T-cell (primary cell): ENCODE results near the gene VPS13A. TPM values are rescaled to one million over a fixed set of nuclear protein-coding genes. Genes with fewer than 3 reads are reported as not detected.

Source experiments
- ATAC-seq, 4 experiments: fragments of 200-7000 bp in 3 of 4; fragments of 150-1000 bp in 1 of 4; cut with Tn5 transposase; replicated peaks in 1 of 4; 1 replicate in 3 of 4; 2 replicates in 1 of 4; pipeline ENCODE4 v1.10.0; 2021; ENCODE audit warnings: moderate library complexity in 3 of 4, mild to moderate bottlenecking in 2 of 4, moderate number of reproducible peaks in 1 of 4
- CTCF ChIA-PET, 2 donors: fragments of 300-600 bp; sonication (Branson Sonifier 250); formaldehyde crosslinking; loops; one replicate each; lab custom pipeline; 2022; ENCODE audit warnings: antibody characterized with exemption in 2 of 2; lab: Charles Lee
- POLR2A ChIA-PET, 2 donors: fragments of 300-600 bp; sonication (Branson Sonifier 250); formaldehyde crosslinking; loops; one replicate each; lab custom pipeline; 2022; ENCODE audit warnings: antibody characterized with exemption in 2 of 2; lab: Charles Lee
- DNase-seq, 35 experiments: peaks; one replicate each; pipeline versions ENCODE4 v3.0.0 to v3.0.0-alpha.2; 2013 to 2023
- H3K27ac ChIP-seq: one replicate; pipeline ENCODE4 v1.5.1; 2013; ENCODE audit warnings: low read length
- H3K27me3 ChIP-seq, 2 experiments: replicated peaks in 1 of 2; 1 replicate in 1 of 2; 2 replicates in 1 of 2; pipeline versions ENCODE4 v1.6.1 to v1.7.0; 2013; ENCODE audit warnings: low read length in 1 of 2, mixed read lengths in 1 of 2; ENCODE audit not compliant: control insufficient read depth in 2 of 2, insufficient read depth in 2 of 2; ENCODE audit errors: extremely low read depth in 1 of 2
- H3K36me3 ChIP-seq, 2 donors: 1 replicate in 1 of 2; 2 replicates in 1 of 2; pipeline versions ENCODE4 v1.6.1 to v1.7.0; 2013; ENCODE audit warnings: low read length in 1 of 2; ENCODE audit not compliant: control insufficient read depth in 2 of 2, insufficient read depth in 1 of 2; ENCODE audit errors: extremely low read depth in 1 of 2
- H3K4me1 ChIP-seq, 2 experiments: 1 replicate in 1 of 2; 2 replicates in 1 of 2; pipeline versions ENCODE4 v1.6.1 to v1.7.0; 2013; ENCODE audit warnings: low read length in 2 of 2, mixed read lengths in 1 of 2; ENCODE audit not compliant: insufficient read depth in 2 of 2, control insufficient read depth in 1 of 2; ENCODE audit errors: extremely low read depth in 1 of 2
- H3K4me3 ChIP-seq, 2 donors: 1 replicate in 1 of 2; 2 replicates in 1 of 2; pipeline versions ENCODE4 v1.5.1 to v1.7.0; 2013; ENCODE audit warnings: mild to moderate bottlenecking in 2 of 2, low read length in 1 of 2, moderate library complexity in 1 of 2; ENCODE audit not compliant: control insufficient read depth in 1 of 2; ENCODE audit errors: extremely low read depth in 1 of 2
- H3K9me3 ChIP-seq: 2 replicates; pipeline ENCODE4 v1.7.0; 2013
- H3K27ac Mint-ChIP-seq, 2 donors: one replicate each; pipeline ENCODE4 v1.8.0; 2020 to 2021; ENCODE audit warnings: mild to moderate bottlenecking in 2 of 2, mixed read lengths in 2 of 2
- H3K27me3 Mint-ChIP-seq, 2 donors: one replicate each; pipeline ENCODE4 v1.8.0; 2021 to 2022; ENCODE audit warnings: mixed read lengths in 2 of 2
- H3K36me3 Mint-ChIP-seq: one replicate; pipeline ENCODE4 v1.8.0; 2021; ENCODE audit warnings: mixed read lengths
- H3K4me1 Mint-ChIP-seq, 3 donors: one replicate each; pipeline ENCODE4 v1.8.0; 2020 to 2022; ENCODE audit warnings: mixed read lengths in 3 of 3, mild to moderate bottlenecking in 1 of 3
- H3K4me3 Mint-ChIP-seq, 3 donors: one replicate each; pipeline ENCODE4 v1.8.0; 2020 to 2022; ENCODE audit warnings: mild to moderate bottlenecking in 3 of 3, mixed read lengths in 3 of 3, moderate library complexity in 3 of 3
- H3K9me3 Mint-ChIP-seq, 3 donors: one replicate each; pipeline ENCODE4 v1.8.0; 2020 to 2022; ENCODE audit warnings: mixed read lengths in 3 of 3
- WGBS: methylation state at CpG from one replicate; pipeline ENCODE4 v1.1.5; 2013; ENCODE audit warnings: missing lambda C conversion rate; ENCODE audit not compliant: insufficient coverage; 5-methylcytosine and 5-hydroxymethylcytosine counted together
- total RNA-seq, 35 experiments: library from RNA in 6 of 35; stranded (reverse) in 6 of 35; fragments of 120-200 nt in 1 of 35; gene quantifications; one replicate each; pipeline versions ENCODE4 v1.2.1 to v1.2.4 and lab custom pipeline; 2013 to 2026

The VPS13A gene
- total RNA-seq, 5 donors from 2014 or later (not counting 1 experiment from before 2014, with no cell fraction given) = 32.1 to 49.3 (median 36.5) TPM

- DNase-seq = no peak
- no peak overlapping the region for H3K4me3 ChIP-seq
- no peak overlapping the region for H3K27ac Mint-ChIP-seq
- peaks cover 0 to 5% of the 10 kb centered on the region in 2 donors for H3K36me3 ChIP-seq
- ATAC-seq = no peak
- no peaks in the 10 kb centered on the region for H3K27me3 Mint-ChIP-seq
- no peaks in the 10 kb centered on the region for H3K9me3 ChIP-seq
- H3K9me3 Mint-ChIP-seq = no peaks in the 10 kb centered on the region
- H3K27ac ChIP-seq = no peak overlapping the region
- H3K36me3 Mint-ChIP-seq = peaks cover 42% of the 10 kb centered on the region
- H3K4me1 Mint-ChIP-seq = no peaks in the 10 kb centered on the region
- H3K27me3 ChIP-seq = no peaks in the 10 kb centered on the region
- H3K4me3 Mint-ChIP-seq = no peak overlapping the region
- ChIA-PET CTCF (no interaction called here), POLR2A (no interaction called here)
- H3K4me1 ChIP-seq = no peaks in the 10 kb centered on the region
- WGBS = no CpG with 5 or more reads among the region's 1 CpG
Observed at GRCh38 chr9:77271023-77271690, 93.8 kb downstream of the VPS13A start.

DNA sequence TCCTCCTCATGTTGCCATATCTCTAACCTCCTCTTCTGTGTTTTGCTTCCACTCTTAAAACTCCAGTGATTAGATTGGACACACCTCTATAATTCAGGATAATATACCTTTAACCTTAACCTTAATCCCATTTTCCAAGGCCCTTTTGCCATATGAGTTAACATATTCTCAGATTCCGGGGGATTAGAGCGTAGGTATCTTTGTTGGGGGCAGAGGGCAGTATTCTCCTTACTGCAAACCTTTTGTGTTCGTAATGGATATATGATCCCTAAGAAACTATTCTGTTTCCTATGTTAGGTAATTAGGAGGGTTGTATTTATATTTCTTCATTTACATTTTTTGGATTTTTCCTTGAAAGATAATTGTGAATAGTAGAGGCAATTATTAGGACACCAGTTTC is 99.5 kb downstream of the VPS13A start:
- ChIA-PET POLR2A (no interaction called here), CTCF (no interaction called here)
- Histone ChIP-seq H3K27ac (no peak overlapping the region), H3K27me3 (no peaks in the 10 kb centered on the region), H3K36me3 (peaks cover 0 to 8% of the 10 kb centered on the region in 2 donors), H3K4me1 (no peaks in the 10 kb centered on the region), H3K9me3 (no peaks in the 10 kb centered on the region), H3K4me3 (no peak overlapping the region)
- peaks cover 43% of the 10 kb centered on the region for H3K36me3 Mint-ChIP-seq
- no peaks in the 10 kb centered on the region for H3K9me3 Mint-ChIP-seq
- no peaks in the 10 kb centered on the region for H3K27me3 Mint-ChIP-seq
- no CpG with 5 or more reads among the region's 3 CpGs for WGBS
- DNase-seq (no peak), ATAC-seq (no peak)
- no peak overlapping the region for H3K4me3 Mint-ChIP-seq
- H3K27ac Mint-ChIP-seq = no peak overlapping the region
- H3K4me1 Mint-ChIP-seq = no peaks in the 10 kb centered on the region

DNA sequence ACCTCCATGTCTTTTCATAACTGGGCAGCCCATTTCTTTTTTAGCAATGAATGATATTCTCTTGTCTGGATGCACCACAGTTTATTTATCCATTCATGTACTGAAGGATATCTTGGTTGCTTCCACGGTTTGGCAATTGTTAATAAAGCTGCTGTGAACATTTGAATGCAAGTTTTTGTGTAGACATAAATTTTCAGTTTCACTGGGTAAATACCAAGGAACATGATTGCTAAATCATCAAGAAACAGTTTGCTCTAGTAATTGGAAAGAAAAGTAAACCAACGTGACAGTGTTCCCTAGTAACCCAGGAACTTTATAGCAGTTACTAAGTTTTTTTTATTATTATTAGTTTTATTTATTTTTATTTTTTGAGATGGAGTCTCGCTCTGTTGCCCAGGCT is 100.4 kb downstream of the VPS13A start:
- no peak overlapping the region for H3K27ac Mint-ChIP-seq
- Histone ChIP-seq H3K4me1 (no peaks in the 10 kb centered on the region), H3K9me3 (no peaks in the 10 kb centered on the region), H3K4me3 (no peak overlapping the region), H3K27me3 (no peaks in the 10 kb centered on the region), H3K27ac (no peak overlapping the region), H3K36me3 (peaks cover 0 to 14% of the 10 kb centered on the region in 2 donors)
- no peaks in the 10 kb centered on the region for H3K4me1 Mint-ChIP-seq
- DNase-seq (no peak), ATAC-seq (no peak)
- no peaks in the 10 kb centered on the region for H3K27me3 Mint-ChIP-seq
- POLR2A ChIA-PET = no interaction called here
- no peak overlapping the region for H3K4me3 Mint-ChIP-seq
- no CpG with 5 or more reads among the region's 3 CpGs for WGBS
- peaks cover 42% of the 10 kb centered on the region for H3K36me3 Mint-ChIP-seq
- H3K9me3 Mint-ChIP-seq = no peaks in the 10 kb centered on the region
- CTCF ChIA-PET = no interaction called here

GRCh38 chr9:77283991-77284390 is 106.7 kb downstream of the VPS13A start:
- peaks cover 3 to 36% of the 10 kb centered on the region in 2 donors for H3K36me3 ChIP-seq

DNA sequence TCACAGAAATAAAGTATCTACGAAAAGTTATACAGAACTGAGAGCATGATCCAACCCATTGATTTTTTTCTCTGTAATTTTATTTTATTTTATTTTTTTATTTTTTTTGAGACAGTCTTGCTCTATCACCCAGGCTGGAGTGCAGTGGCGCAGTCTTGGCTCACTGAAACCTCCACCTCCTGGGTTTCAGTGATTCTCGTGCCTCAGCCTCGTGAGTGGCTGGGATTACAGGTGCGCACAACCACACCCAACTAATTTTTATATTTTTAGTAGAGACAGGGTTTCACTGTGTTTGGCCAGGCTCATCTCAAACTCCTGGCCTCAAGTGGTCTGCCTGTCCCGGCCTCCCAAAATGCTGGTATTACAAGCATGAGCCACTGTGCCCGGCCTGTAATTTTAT is 107.3 kb downstream of the VPS13A start:
- H3K27me3 ChIP-seq = no peaks in the 10 kb centered on the region
- no peak overlapping the region for H3K27ac Mint-ChIP-seq
- no CpG with 5 or more reads among the region's 7 CpGs for WGBS
- H3K4me1 ChIP-seq = no peaks in the 10 kb centered on the region
- CTCF ChIA-PET = no interaction called here
- no peak overlapping the region for H3K4me3 ChIP-seq
- DNase-seq (no peak), ATAC-seq (no peak)
- H3K36me3 Mint-ChIP-seq = peaks cover 62% of the 10 kb centered on the region
- POLR2A ChIA-PET = no interaction called here
- no peak overlapping the region for H3K27ac ChIP-seq
- no peak overlapping the region for H3K4me3 Mint-ChIP-seq
- peaks cover 4 to 20% (median 11%) of the 10 kb centered on the region in 3 donors for H3K9me3 Mint-ChIP-seq
- H3K27me3 Mint-ChIP-seq = no peaks in the 10 kb centered on the region
- peaks cover 3 to 35% of the 10 kb centered on the region in 2 donors for H3K36me3 ChIP-seq
- H3K4me1 Mint-ChIP-seq = no peaks in the 10 kb centered on the region
- peaks cover 5% of the 10 kb centered on the region for H3K9me3 ChIP-seq

More at GRCh38 chr9:77283991-77284390, 106.7 kb downstream of the VPS13A start:
- 100% methylated on average over 2 of the region's 2 CpGs for WGBS
- ATAC-seq (no peak), DNase-seq (no peak)
- Histone ChIP-seq H3K27me3 (no peaks in the 10 kb centered on the region), H3K4me1 (no peaks in the 10 kb centered on the region), H3K9me3 (peaks cover 5% of the 10 kb centered on the region), H3K4me3 (no peak overlapping the region), H3K27ac (no peak overlapping the region)
- Mint-ChIP-seq H3K4me3 (no peak overlapping the region), H3K36me3 (peaks cover 63% of the 10 kb centered on the region), H3K4me1 (no peaks in the 10 kb centered on the region), H3K9me3 (peaks cover 4 to 19% (median 11%) of the 10 kb centered on the region in 3 donors), H3K27me3 (no peaks in the 10 kb centered on the region), H3K27ac (no peak overlapping the region)
- CTCF ChIA-PET = interaction anchor here in 1 of 2 donors (1.1 kb wide), 1 partner anchor 117 kb away, joined by 3 read pairs; no protein-coding TSS in a partner anchor
- POLR2A ChIA-PET = no interaction called here

DNA sequence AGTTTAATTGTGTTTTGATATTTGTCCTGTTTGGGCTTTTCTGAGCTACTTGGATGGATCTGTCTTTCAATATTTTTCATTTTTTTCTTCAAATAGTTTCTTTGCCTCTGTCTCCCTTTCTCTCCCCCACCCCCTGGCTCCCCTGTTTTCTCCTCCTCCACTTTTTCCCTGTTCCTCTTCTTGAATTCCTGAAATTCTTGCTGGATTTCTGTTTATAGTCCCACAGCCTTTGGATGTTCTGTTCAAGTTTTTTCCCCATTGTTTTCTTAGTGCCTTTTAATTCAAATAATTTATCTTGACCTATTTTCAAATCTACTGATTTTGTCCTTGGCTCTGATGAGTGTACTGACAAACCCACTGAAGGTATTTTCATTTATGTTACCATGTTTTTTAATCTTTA is 113.0 kb downstream of the VPS13A start:
- H3K36me3 ChIP-seq = peaks cover 7 to 11% of the 10 kb centered on the region in 2 donors
- peaks cover 4 to 20% (median 11%) of the 10 kb centered on the region in 3 donors for H3K9me3 Mint-ChIP-seq
- H3K27ac Mint-ChIP-seq = no peak overlapping the region
- no peak overlapping the region for H3K4me3 Mint-ChIP-seq
- peaks cover 66% of the 10 kb centered on the region for H3K36me3 Mint-ChIP-seq
- no peak overlapping the region for H3K4me3 ChIP-seq
- no peak for ATAC-seq
- H3K27ac ChIP-seq = no peak overlapping the region
- H3K27me3 Mint-ChIP-seq = no peaks in the 10 kb centered on the region
- no peak for DNase-seq
- H3K27me3 ChIP-seq = no peaks in the 10 kb centered on the region
- POLR2A ChIA-PET = no interaction called here
- CTCF ChIA-PET = no interaction called here
- H3K4me1 ChIP-seq = no peaks in the 10 kb centered on the region
- H3K9me3 ChIP-seq = peaks cover 5% of the 10 kb centered on the region
- H3K4me1 Mint-ChIP-seq = peaks cover 0 to 4% (median 0%) of the 10 kb centered on the region in 3 donors
